Peyer's patch (tissue), 4 donors: ENCODE results near the gene LILRA2. TPM values are rescaled to one million over a fixed set of nuclear protein-coding genes. Genes with fewer than 3 reads are reported as not detected.
"Not testable (repeated sequence)": the region's sequence is repeated elsewhere in the genome, so short reads cannot be mapped to it uniquely, and the experiment has no call there.

Experiments
- DNase-seq, 3 donors: peaks; one replicate each; pipeline ENCODE4 v3.0.0-alpha.2; 2017 to 2019
- H3K27ac ChIP-seq, 4 donors: fragments of 200-600 bp; sonication (generic); one replicate each; pipeline ENCODE4 v1.5.1; 2016 to 2019
- H3K27me3 ChIP-seq, 2 donors: fragments of 200-600 bp; sonication (generic); one replicate each; pipeline ENCODE4 v1.5.1; 2019
- H3K36me3 ChIP-seq, 3 donors: fragments of 200-600 bp; sonication (generic); one replicate each; pipeline ENCODE4 v1.5.1; 2016 to 2019
- H3K4me1 ChIP-seq, 4 donors: fragments of 200-600 bp; sonication (generic); one replicate each; pipeline ENCODE4 v1.5.1; 2016 to 2019
- H3K4me3 ChIP-seq, 4 donors: fragments of 200-600 bp; sonication (generic); 1 replicate in 3 of 4; 2 replicates in 1 of 4; pipeline ENCODE4 v1.5.1; 2016 to 2019; ENCODE audit warnings: mild to moderate bottlenecking in 1 of 4
- H3K9me3 ChIP-seq, 4 donors: fragments of 200-600 bp; sonication (generic); one replicate each; pipeline ENCODE4 v1.5.1; 2016 to 2019; ENCODE audit warnings: mild to moderate bottlenecking in 1 of 4
- POLR2A ChIP-seq, 2 donors: fragments of 450-650 bp; IDR thresholded peaks; one replicate each; pipeline ENCODE4 v1.5.1; 2017; ENCODE audit warnings: antibody characterized with exemption in 2 of 2, mild to moderate bottlenecking in 2 of 2, moderate library complexity in 2 of 2
- small RNA-seq, 2 donors: library from RNA; depleted of rRNA; stranded (forward); fragments of <200 nt; gene quantifications; one replicate each; pipeline ENCODE3, GENCODE V24; 2016
- total RNA-seq, 4 donors: library from RNA; depleted of rRNA; stranded (reverse); fragments of >200 nt; gene quantifications; one replicate each; pipeline ENCODE4 v1.1.0, GENCODE V29; 2016
- TF ChIP-seq, protein P1 (sequence below), 6 experiments: fragments of 450-650 bp in 4 of 6; fragments of 200-600 bp in 2 of 6; sonication (generic) in 1 of 6; IDR thresholded peaks; one replicate each; pipeline ENCODE4 v1.5.1; 2017 to 2019; ENCODE audit warnings: antibody characterized with exemption in 6 of 6, mild to moderate bottlenecking in 3 of 6, moderate library complexity in 1 of 6

The LILRA2 gene
- total RNA-seq, 4 donors from 2014 or later: 0.80 to 1.7 TPM; not detected in 2

DNA sequence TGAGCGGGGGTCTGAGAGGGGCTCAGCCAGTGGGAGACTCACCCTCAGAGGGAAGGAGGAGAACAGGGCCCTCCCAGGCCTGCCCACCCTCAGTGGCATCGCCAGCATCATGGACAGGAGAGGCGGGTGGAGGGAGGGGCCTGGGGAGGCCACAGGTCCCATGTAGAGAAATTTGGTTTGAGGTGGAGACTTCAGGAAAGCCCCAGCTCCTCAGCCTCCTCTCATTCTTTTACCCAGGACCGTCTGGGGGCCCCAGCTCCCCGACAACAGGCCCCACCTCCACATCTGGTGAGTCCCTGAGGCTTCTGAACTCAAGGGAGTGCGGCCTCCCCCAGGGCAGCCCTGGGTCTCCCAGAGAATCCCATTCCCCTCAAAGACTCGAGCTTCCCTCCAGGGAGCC lies 59.8 kb downstream of the LILRA2 start:
- Histone ChIP-seq H3K27ac (no peak overlapping the region), H3K27me3 (no peaks in the 10 kb centered on the region), H3K4me1 (no peaks in the 10 kb centered on the region), H3K36me3 (no peaks in the 10 kb centered on the region), H3K9me3 (no peaks in the 10 kb centered on the region), H3K4me3 (no peak overlapping the region)
- TF ChIP-seq, protein P1, sequence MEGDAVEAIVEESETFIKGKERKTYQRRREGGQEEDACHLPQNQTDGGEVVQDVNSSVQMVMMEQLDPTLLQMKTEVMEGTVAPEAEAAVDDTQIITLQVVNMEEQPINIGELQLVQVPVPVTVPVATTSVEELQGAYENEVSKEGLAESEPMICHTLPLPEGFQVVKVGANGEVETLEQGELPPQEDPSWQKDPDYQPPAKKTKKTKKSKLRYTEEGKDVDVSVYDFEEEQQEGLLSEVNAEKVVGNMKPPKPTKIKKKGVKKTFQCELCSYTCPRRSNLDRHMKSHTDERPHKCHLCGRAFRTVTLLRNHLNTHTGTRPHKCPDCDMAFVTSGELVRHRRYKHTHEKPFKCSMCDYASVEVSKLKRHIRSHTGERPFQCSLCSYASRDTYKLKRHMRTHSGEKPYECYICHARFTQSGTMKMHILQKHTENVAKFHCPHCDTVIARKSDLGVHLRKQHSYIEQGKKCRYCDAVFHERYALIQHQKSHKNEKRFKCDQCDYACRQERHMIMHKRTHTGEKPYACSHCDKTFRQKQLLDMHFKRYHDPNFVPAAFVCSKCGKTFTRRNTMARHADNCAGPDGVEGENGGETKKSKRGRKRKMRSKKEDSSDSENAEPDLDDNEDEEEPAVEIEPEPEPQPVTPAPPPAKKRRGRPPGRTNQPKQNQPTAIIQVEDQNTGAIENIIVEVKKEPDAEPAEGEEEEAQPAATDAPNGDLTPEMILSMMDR (IDR thresholded peaks at IDR 0.05): no peak
- no peak for TF ChIP-seq POLR2A (IDR thresholded peaks at IDR 0.05)
- DNase-seq: no peak

DNA sequence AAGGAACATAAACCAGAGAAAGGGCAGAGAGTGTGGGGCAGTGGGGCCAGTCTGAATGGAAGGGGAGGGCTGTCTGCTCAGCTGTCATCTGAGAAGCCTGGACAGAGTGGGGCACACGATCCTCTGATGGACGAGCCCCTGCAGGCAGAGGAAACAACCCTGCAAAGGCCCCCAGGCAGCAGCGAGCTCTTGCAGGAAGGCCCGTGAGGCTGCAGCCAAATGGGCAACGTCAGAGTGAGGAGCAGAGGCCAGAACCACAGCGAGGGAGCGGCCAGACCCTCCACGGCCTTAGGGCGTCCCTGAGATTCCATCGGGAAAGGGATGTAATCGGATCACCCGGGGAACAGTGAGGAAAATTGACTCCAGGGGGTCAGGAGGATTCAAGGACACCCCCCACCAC lies 62.5 kb downstream of the LILRA2 start:
- H3K9me3 ChIP-seq, H3K27ac ChIP-seq, H3K27me3 ChIP-seq, H3K4me3 ChIP-seq, H3K4me1 ChIP-seq, H3K36me3 ChIP-seq, DNase-seq: not testable (repeated sequence)

DNA sequence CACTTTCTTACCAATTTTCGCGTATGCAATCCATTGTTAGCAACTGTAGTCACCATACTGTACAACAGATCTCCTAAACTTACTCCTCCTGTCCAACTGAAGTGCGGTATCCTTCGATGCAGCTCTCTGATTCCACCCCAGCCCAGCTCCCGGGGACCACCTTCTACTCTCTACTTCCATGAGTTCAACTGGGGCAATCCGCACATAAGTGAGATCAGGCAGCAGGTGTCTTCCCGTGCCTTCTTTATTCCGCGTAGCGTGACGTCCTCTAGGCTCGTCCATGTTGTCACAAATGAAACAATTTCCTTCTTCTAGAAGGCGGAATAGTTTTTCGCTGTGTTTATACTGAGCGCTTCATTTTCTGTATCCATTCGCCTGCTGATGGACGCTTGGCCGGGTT lies 65.1 kb downstream of the LILRA2 start:
- DNase-seq: no peak
- Histone ChIP-seq H3K9me3 (no peaks in the 10 kb centered on the region), H3K4me1 (no peaks in the 10 kb centered on the region), H3K4me3 (no peak overlapping the region), H3K27ac (no peak overlapping the region), H3K27me3 (no peaks in the 10 kb centered on the region), H3K36me3 (no peaks in the 10 kb centered on the region)
- TF ChIP-seq, protein P1 (IDR thresholded peaks at IDR 0.05): no peak
- TF ChIP-seq POLR2A (IDR thresholded peaks at IDR 0.05): no peak

Small RNA genes lying within 50 kb of the gene (small RNA-seq; reads per million reads assigned to genes)
- gene AC245036.2: 0 reads per million in 2 donors

Other genes with a start within 250 kb of the LILRA2 start
- gene LILRA4, start 234.6 kb upstream of the LILRA2 start, total RNA-seq: not detected
- gene LAIR1, start 208.9 kb upstream of the LILRA2 start, total RNA-seq: 10 to 100 TPM in 2 of 4 donors, 1 to 10 TPM in 2; 2.6 to 51.2 (median 10.0) TPM
- under 1 TPM in 1 of 4 donors, not detected in 3; 0.35 TPM for gene TTYH1, start 158.3 kb upstream of the LILRA2 start, total RNA-seq
- gene LENG8, start 124.6 kb upstream of the LILRA2 start, total RNA-seq: 100 to 1,000 TPM; 154 to 481 (median 360) TPM
- gene LENG9, start 110.0 kb upstream of the LILRA2 start, total RNA-seq: 10 to 100 TPM; 11.0 to 18.9 (median 15.8) TPM
- gene CDC42EP5, start 100.5 kb upstream of the LILRA2 start, total RNA-seq: 100 to 1,000 TPM in 1 of 4 donors, 10 to 100 TPM in 3; 38.0 to 133 (median 94.1) TPM
- not detected for gene LAIR2, start 71.0 kb upstream of the LILRA2 start, total RNA-seq
- not detected for gene LILRA1, start 19.8 kb downstream of the LILRA2 start, total RNA-seq
- 10 to 100 TPM in 1 of 4 donors, 1 to 10 TPM in 3; 1.3 to 30.5 (median 3.5) TPM for gene LILRB1, start 56.7 kb downstream of the LILRA2 start, total RNA-seq
- gene LILRB4, start 89.2 kb downstream of the LILRA2 start, total RNA-seq: 1 to 10 TPM in 2 of 4 donors, under 1 TPM in 1, not detected in 1; 0.53 to 2.8 (median 2.6) TPM
- not detected for gene KIR3DL3, start 150.7 kb downstream of the LILRA2 start, total RNA-seq
- not detected for gene KIR2DL3, start 164.7 kb downstream of the LILRA2 start, total RNA-seq
- gene KIR2DL1, start 196.0 kb downstream of the LILRA2 start, total RNA-seq: not detected
- gene KIR2DL4, start 229.8 kb downstream of the LILRA2 start, total RNA-seq: 1 to 10 TPM in 1 of 4 donors, not detected in 3; 2.0 TPM
- gene KIR3DL1, start 242.7 kb downstream of the LILRA2 start, total RNA-seq: not detected